GM12878 (cell line): ENCODE data around the gene TPO. TPM values are rescaled to one million over a fixed set of nuclear protein-coding genes. Genes with fewer than 3 reads are reported as not detected.

Source experiments
- ATAC-seq: fragments of 200-7000 bp; cut with Tn5 transposase; 3 replicates; pipeline ENCODE4 v1.9.1; 2020; ENCODE audit warnings: mild to moderate bottlenecking, moderate library complexity
- BruUV-seq: library from RNA; stranded (reverse); fragments of 400-500 nt; replicated peaks from 2 replicates; lab custom pipeline; 2021; lab: Mats Ljungman, UMichigan
- CTCF ChIA-PET: fragments of 300-600 bp; sonication (Branson Sonifier 250); formaldehyde crosslinking; extraction: SDS; loops from one replicate; lab custom pipeline; 2021; ENCODE audit warnings: inconsistent platforms; lab: Yijun Ruan, JAX
- POLR2A ChIA-PET: fragments of 350-600 bp; formaldehyde crosslinking; extraction: SDS; loops from one replicate; lab custom pipeline; 2021; ENCODE audit warnings: inconsistent platforms; lab: Charles Lee
- RAD21 ChIA-PET: fragments of 300-600 bp; sonication (Branson Sonifier 250); formaldehyde crosslinking; loops from one replicate; lab custom pipeline; 2023; ENCODE audit warnings: antibody characterized with exemption; ENCODE audit not compliant: unreplicated experiment; lab: Charles Lee
- SMC1A ChIA-PET: fragments of 300-600 bp; sonication (Branson Sonifier 250); formaldehyde crosslinking; loops from one replicate; lab custom pipeline; 2023; ENCODE audit not compliant: unreplicated experiment, uncharacterized antibody; lab: Charles Lee
- DNase-seq: peaks from one replicate; pipeline ENCODE4 v3.0.0-alpha.2; 2011; ENCODE audit warnings: low read depth, low spot score
- FAIRE-seq: peaks from 3 replicates; lab custom pipeline; 2011; peaks lifted over from hg19 to GRCh38; lab: Jason Lieb, UNC
- H2AFZ ChIP-seq: 2 replicates; pipeline ENCODE4 v1.6.0; 2011; ENCODE audit warnings: low read depth, low read length, control low read depth; ENCODE audit not compliant: control insufficient read depth
- H3K27ac ChIP-seq: 2 replicates; pipeline ENCODE4 v1.5.1; 2011; ENCODE audit warnings: control low read depth; ENCODE audit not compliant: control insufficient read depth, insufficient read depth
- H3K27me3 ChIP-seq, 2 experiments: replicated peaks in 1 of 2; 2 replicates each; pipeline versions ENCODE4 v1.6.0 to v1.6.1; 2011; ENCODE audit warnings: low read length in 1 of 2; ENCODE audit not compliant: control insufficient read depth in 2 of 2, insufficient read depth in 2 of 2
- H3K36me3 ChIP-seq, 2 experiments: 2 replicates each; pipeline ENCODE4 v1.5.1; 2011; ENCODE audit warnings: low read length in 1 of 2; ENCODE audit not compliant: control insufficient read depth in 2 of 2, insufficient read depth in 2 of 2
- H3K4me1 ChIP-seq: 2 replicates; pipeline ENCODE4 v1.6.1; 2011; ENCODE audit warnings: mild to moderate bottlenecking, low read length, moderate library complexity, mixed read lengths; ENCODE audit not compliant: control insufficient read depth, insufficient read depth
- H3K4me2 ChIP-seq: 2 replicates; pipeline ENCODE4 v1.6.0; 2011; ENCODE audit warnings: control low read depth; ENCODE audit not compliant: control insufficient read depth, insufficient read depth
- H3K4me3 ChIP-seq: fragments of 200-600 bp; sonication (generic); 2 replicates; pipeline ENCODE4 v1.5.1; 2016
- H3K79me2 ChIP-seq: 2 replicates; pipeline ENCODE4 v1.6.0; 2011; ENCODE audit warnings: low read length; ENCODE audit not compliant: control insufficient read depth, insufficient read depth
- H3K9ac ChIP-seq: 2 replicates; pipeline ENCODE4 v1.8.0; 2011; ENCODE audit warnings: low read length, control low read depth, mixed read lengths; ENCODE audit not compliant: control insufficient read depth, insufficient read depth
- H3K9me3 ChIP-seq: replicated peaks from 3 replicates; pipeline ENCODE4 v1.5.1; 2011; ENCODE audit warnings: mild to moderate bottlenecking, low read length; ENCODE audit not compliant: control insufficient read depth, insufficient read depth
- H4K20me1 ChIP-seq: 2 replicates; pipeline ENCODE4 v1.6.0; 2011; ENCODE audit not compliant: control insufficient read depth, insufficient read depth
- BCLAF1 ChIP-seq: fragments of 450-650 bp; IDR thresholded peaks from 2 replicates; pipeline ENCODE4 v1.6.1; 2017; ENCODE audit warnings: antibody characterized with exemption, mild to moderate bottlenecking, moderate library complexity
- CBX5 ChIP-seq: sonication (generic); IDR thresholded peaks from 2 replicates; pipeline ENCODE4 v1.6.1; 2016; ENCODE audit warnings: low read depth, moderate library complexity, mild to moderate bottlenecking, inconsistent platforms
- DPF2 ChIP-seq: fragments of 450-650 bp; IDR thresholded peaks from 2 replicates; pipeline ENCODE4 v1.6.1; 2017; ENCODE audit warnings: mild to moderate bottlenecking
- E2F8 ChIP-seq: fragments of 450-650 bp; IDR thresholded peaks from 2 replicates; pipeline ENCODE4 v1.6.1; 2018; ENCODE audit warnings: mild to moderate bottlenecking, low read depth, moderate library complexity; ENCODE audit not compliant: partially characterized antibody
- EED ChIP-seq: sonication (generic); IDR thresholded peaks from 2 replicates; pipeline ENCODE4 v1.6.1; 2016; ENCODE audit warnings: antibody characterized with exemption, low read depth
- HDAC2 ChIP-seq: fragments of 200-600 bp; sonication (generic); IDR thresholded peaks from 2 replicates; pipeline ENCODE4 v1.6.1; 2017
- IKZF2 ChIP-seq, 2 experiments: fragments of 450-650 bp; IDR thresholded peaks; 2 replicates each; pipeline ENCODE4 v1.6.1; 2017; ENCODE audit warnings: mild to moderate bottlenecking in 2 of 2, moderate library complexity in 2 of 2
- IRF3 ChIP-seq: fragments of 450-650 bp; IDR thresholded peaks from 2 replicates; pipeline ENCODE4 v1.6.1; 2014; ENCODE audit warnings: mild to moderate bottlenecking
- NBN ChIP-seq: fragments of 450-650 bp; IDR thresholded peaks from 2 replicates; pipeline ENCODE4 v1.6.1; 2016
- POLR2AphosphoS5 ChIP-seq: IDR thresholded peaks from 2 replicates; pipeline ENCODE4 v1.6.1; 2011; ENCODE audit warnings: mild to moderate bottlenecking, low read length, inconsistent platforms
- SMC3 ChIP-seq: IDR thresholded peaks from 2 replicates; pipeline ENCODE4 v1.6.1; 2011; ENCODE audit warnings: low read length, improper control_type of control experiment, borderline replicate concordance
- ZNF622 ChIP-seq: fragments of 450-650 bp; IDR thresholded peaks from 2 replicates; pipeline ENCODE4 v1.6.1; 2017; ENCODE audit warnings: mild to moderate bottlenecking, inconsistent platforms
- WGBS: methylation state at CpG from one replicate; pipeline ENCODE4 v1.1.6; 2016; ENCODE audit warnings: low lambda C conversion rate; ENCODE audit not compliant: insufficient replicate concordance, insufficient coverage; ENCODE audit errors: missing lambda C conversion rate; 5-methylcytosine and 5-hydroxymethylcytosine counted together
- in situ Hi-C: fragments of 300-500 bp; cut with MboI; formaldehyde crosslinking; loops from 9 replicates; pipeline ENCODE4 v1.14.3; 2018; ENCODE audit warnings: mixed read lengths
- intact Hi-C: fragments of 100-400 bp; cut with micrococcal nuclease; formaldehyde crosslinking; loops from one replicate; pipeline ENCODE4 v1.14.2; 2022; ENCODE audit not compliant: unreplicated experiment
- polyA plus RNA-seq, 11 experiments: library from polyadenylated mRNA; depleted of rRNA in 4 of 11; unstranded in 6 of 11; stranded (reverse) in 5 of 11; fragments of >200 nt; fragmentation: Nextera tagmentation in 4 of 11; fragmentation: Illumina TruSeq in 1 of 11; extraction: Ambion mirVana in 4 of 11; extraction: Trizol in 1 of 11; gene quantifications; 1 replicate in 1 of 11; 2 replicates in 10 of 11; pipeline versions ENCODE4 v1.2.1 to v1.2.3, GENCODE V29; 2011 to 2016; ENCODE audit warnings: inconsistent platforms in 2 of 11, missing spikeins in 2 of 11, low read depth in 1 of 11
- total RNA-seq, 4 experiments: library from RNA; depleted of rRNA in 3 of 4; stranded (reverse); fragments of >200 nt in 3 of 4; fragmentation: Illumina TruSeq in 1 of 4; extraction: Trizol in 1 of 4; gene quantifications; 2 replicates each; pipeline versions ENCODE4 v1.2.1 to v1.2.3, GENCODE V29; 2013 to 2021
- TF ChIP-seq, protein P1 (sequence below): fragments of 450-650 bp; IDR thresholded peaks from 2 replicates; pipeline ENCODE4 v1.6.1; 2016; ENCODE audit warnings: mild to moderate bottlenecking

The TPO gene
- total and polyA plus RNA-seq, 10 of the 15 experiments (the other 5 are each of a cell fraction or from before 2014, with no cell fraction given): 0.07 to 0.11 TPM; not detected in 8

GRCh38 chr2:1518867-1519530, 105.7 kb downstream of the TPO start:
- no peak for DNase-seq
- in situ Hi-C loops: no loop called here
- 21% methylated on average over 10 of the region's 10 CpGs for WGBS
- no peak for ATAC-seq
- no peaks in the 10 kb centered on the region for H3K36me3 ChIP-seq
- no peak for TF ChIP-seq ZNF622
- TF ChIP-seq, protein P1, sequence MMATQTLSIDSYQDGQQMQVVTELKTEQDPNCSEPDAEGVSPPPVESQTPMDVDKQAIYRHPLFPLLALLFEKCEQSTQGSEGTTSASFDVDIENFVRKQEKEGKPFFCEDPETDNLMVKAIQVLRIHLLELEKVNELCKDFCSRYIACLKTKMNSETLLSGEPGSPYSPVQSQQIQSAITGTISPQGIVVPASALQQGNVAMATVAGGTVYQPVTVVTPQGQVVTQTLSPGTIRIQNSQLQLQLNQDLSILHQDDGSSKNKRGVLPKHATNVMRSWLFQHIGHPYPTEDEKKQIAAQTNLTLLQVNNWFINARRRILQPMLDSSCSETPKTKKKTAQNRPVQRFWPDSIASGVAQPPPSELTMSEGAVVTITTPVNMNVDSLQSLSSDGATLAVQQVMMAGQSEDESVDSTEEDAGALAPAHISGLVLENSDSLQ: no peak
- TF ChIP-seq SMC3: no peak
- TF ChIP-seq E2F8: no peak
- no peak for TF ChIP-seq IKZF2 (IDR thresholded peaks at IDR 0.05)
- no peak for TF ChIP-seq EED
- TF ChIP-seq HDAC2: no peak
- TF ChIP-seq BCLAF1: no peak
- no peak for TF ChIP-seq POLR2AphosphoS5
- TF ChIP-seq DPF2: no peak
- no peak for TF ChIP-seq CBX5
- no peak for TF ChIP-seq IRF3
- no peak for TF ChIP-seq NBN
- POLR2A ChIA-PET: no interaction called here
- no peak overlapping the region for H3K27ac ChIP-seq
- H3K9ac ChIP-seq: no peak overlapping the region
- H3K4me1 ChIP-seq: no peaks in the 10 kb centered on the region
- SMC1A ChIA-PET: no interaction called here
- no peaks in the 10 kb centered on the region for H3K79me2 ChIP-seq
- RAD21 ChIA-PET: no interaction called here
- no peaks in the 10 kb centered on the region for H3K27me3 ChIP-seq
- no TSS peak for BruUV-seq
- intact Hi-C loops: no loop called here
- H2AFZ ChIP-seq: no peak overlapping the region
- no peak for FAIRE-seq
- H3K4me2 ChIP-seq: no peak overlapping the region
- H4K20me1 ChIP-seq: no peaks in the 10 kb centered on the region
- CTCF ChIA-PET: no interaction called here
- no peak overlapping the region for H3K4me3 ChIP-seq
- H3K9me3 ChIP-seq: no peaks in the 10 kb centered on the region
